Myocyte (in vitro differentiated cells): ENCODE measurements around the gene PCBP3. TPM values are rescaled to one million over a fixed set of nuclear protein-coding genes. Genes with fewer than 3 reads are reported as not detected.

Source experiments
- DNase-seq: peaks from one replicate; pipeline ENCODE4 v3.0.0-alpha.2; 2012; ENCODE audit warnings: low read depth
- total RNA-seq: library from RNA; depleted of rRNA; stranded (reverse); fragments of >200 nt; gene quantifications from 2 replicates; pipeline ENCODE4 v1.2.3, GENCODE V29; 2014

The PCBP3 gene
- total RNA-seq, 1 donor from 2014 or later, result 1.5 TPM

DNA sequence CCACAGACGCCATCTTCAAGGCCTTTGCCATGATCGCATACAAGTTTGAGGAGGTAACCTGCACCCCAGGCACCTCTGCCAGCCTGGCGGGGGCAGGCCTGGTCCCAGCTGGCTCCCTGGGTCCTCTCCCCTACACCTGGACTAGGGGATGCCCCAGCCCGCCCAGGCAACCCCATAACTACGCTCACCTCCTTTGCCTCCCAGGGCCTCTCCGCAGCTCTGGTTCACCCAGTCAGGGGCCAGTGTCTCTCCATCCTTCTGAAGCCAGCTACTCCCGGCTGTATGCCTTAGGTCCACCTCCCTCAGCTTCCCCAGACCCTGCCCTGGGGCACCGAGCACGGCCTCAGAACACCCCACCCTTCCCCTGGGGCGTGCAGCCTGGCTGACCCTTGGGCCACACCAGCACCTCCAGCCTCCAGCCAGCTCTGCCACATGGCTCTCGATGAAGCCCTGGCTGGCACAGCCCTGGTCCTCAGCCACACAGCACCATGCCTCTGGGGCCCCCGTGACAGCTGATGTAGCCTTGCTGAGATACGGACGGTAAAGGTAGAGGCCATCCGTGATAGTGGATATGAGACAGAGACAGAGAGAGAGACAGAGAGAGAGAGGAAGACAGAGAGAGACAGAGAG is 257.7 kb downstream of the PCBP3 start:
- no peak for DNase-seq

DNA sequence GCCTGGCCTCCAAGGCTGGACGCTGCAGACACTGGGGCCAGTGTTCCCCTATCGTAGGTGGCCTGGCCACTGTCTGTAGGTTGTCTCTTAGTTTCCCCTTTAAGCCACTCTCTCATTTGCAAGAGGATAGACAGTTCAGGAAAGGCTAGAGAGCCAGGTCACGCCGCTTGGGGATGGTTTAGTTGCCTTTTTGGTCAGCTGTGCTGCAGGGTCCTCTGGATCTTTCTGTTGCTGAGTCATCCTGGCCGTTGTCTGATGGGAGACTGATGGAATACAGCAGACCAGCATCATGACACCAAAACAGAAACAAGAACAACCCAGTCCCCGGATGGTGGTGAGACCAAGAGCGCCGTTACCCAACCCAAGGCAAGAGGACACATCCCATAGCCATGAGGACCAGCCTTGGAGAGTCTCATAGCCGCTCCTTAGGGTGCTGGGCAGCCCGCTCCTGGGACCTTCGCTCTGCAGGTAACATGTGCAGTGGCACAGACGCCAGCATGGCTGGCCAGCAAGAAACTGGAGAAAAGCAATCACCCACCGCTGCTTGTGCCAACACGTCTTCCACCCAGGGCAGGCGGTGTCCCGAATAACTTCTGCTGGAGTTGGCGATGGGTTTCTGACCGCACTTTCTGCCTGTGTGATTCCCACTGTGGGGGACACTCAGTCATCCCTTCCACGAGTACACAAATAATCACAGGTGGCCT is 258.9 kb downstream of the PCBP3 start:
- DNase-seq, result no peak

DNA sequence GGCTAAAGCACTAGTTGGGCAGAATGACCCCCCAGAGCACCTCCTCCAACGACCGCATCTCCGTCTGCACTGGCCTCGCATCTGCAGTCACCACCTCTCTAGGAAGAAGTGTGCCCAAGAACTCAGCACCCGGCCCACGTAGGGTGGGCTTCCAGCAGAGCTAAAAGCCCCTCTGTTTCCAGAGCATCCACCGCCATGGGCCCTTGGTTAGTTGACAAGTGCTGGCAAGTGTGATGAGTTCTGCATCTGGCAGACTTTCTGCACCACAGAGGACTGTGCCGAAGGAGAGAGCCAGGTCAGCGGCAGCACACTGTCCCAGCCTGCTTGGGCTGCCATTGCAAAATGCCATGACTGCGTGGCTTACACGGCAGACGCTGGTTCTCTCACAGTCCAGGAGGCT is 261.7 kb downstream of the PCBP3 start:
- DNase-seq, result no peak

DNA sequence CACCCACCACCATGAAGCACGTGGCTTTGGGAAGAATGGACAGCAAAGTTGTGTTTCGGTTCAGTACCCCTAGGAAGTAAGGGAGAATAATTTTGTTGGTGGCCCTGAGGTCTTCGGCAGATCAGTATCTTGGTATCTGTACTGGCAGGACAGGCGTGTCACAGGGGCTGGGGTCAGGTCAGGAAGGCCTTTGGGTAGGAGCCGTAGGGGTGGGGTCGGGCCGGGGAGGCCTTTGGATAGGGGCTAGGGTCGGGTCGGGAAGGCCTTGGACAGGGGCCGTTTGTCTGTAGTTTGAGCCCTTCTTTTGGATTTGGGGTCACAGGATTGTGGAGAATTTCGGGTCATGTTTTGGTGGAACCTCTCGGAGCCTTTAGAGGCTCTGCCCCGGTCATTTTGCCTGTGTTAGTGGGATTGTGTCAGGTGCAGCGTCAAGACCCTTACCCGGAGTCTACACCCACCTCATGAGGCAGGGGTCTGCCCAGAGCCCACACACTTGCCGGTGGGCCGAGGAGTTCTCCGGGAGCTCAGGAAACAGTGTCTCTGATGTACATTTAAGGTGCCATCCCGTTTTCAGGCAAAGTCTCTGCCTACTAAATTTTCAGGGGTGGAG is 262.8 kb downstream of the PCBP3 start:
- no peak for DNase-seq

DNA sequence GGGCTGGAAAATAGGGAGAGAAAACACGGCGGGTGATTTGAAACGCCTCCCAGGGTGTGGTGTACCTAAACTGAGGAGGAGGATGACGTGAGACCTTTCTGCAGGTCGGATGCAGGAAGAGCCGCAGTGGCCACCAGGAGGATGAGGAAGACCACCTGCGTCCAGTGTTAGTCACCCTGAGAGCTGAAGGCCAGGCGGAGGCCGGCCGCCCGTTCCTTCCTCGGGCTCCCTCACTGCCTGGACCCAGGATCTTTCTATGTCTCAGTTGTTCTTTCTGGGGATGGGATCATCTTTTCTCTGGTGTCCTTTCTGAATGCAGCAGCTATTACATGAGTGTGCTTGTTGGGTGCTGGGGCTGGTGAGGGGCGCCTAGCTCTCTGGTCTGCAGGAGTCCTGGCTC is 263.3 kb downstream of the PCBP3 start:
- no peak for DNase-seq

DNA sequence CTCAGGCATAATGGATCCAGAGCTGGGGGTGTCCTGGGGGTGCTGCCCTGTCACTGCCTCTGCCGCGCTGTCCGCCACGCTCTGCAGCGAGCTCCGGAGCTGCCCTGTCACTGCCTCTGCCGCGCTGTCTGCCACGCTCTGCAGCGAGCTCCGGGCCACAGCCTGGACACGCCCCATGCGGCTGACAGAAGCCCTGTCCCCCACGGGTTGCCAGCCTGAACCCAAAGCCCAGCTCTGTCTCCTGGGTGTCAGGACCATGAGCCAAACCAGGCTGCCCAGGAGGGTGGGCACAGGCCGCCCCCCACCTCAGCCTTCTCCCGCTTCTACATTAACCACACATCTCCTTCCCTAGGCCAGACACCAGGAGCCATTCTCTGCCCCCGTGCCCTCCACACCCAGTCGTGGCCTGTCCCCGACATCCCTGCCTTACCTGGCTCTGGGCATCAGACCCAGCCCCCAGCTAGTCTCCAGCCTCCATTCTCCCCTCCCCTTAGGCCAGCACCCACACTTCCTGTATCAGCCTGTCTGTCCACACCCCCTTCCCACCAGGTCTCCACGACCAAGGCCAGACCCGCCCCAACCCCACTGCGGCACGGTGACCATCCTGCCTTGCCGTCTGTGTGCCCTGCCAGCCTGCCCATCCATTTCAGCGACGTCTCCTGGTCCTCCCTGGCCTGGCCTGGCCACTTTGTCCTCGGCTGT is 265.2 kb downstream of the PCBP3 start:
- no peak for DNase-seq

DNA sequence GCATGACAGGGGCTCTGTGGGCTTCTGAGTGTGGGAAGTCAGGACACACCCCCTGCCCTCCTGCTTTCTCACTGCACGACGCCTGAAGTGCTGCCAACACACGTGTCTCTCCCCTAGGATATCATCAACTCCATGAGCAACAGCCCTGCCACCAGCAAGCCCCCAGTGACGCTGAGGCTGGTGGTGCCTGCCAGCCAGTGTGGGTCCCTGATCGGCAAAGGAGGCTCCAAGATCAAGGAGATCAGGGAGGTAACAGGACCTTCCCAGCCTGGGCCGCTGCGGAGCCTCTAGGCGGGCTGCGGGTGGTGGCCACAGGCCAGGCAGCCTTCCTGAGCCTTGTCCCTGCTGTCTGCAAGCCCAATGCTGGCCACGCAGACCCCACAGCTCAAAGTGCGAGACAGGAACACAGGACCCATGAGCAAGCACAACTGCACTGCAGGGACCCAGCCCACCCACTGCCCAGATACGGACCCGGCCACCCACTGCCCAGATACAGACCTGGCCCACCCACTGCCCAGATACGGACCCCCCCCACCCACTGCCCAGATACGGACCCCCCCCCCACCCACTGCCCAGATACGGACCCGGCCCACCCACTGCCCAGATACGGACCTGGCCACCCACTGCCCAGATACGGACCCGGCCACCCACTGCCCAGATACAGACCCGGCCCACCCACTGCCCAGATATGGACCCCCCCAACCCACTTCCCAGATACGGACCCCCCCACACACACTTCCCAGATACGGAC is 265.9 kb downstream of the PCBP3 start:
- DNase-seq, result no peak

DNA sequence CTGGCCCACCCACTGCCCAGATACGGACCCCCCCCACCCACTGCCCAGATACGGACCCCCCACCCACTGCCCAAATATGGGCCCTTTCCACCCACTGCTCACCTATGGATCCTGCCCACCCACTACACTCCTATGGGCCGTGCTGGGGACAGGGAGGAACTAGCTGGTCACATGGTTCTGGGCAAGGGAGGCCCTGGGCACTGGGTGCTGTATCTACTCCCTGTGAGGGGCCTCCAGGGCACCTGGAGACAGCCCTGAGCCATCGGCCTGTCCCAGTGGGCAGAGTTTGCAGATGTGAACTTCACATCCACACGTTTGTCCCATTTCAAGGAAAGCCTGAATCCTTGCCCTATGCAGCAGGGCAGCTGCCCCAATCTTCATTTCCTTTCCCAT is 266.6 kb downstream of the PCBP3 start:
- no peak for DNase-seq

DNA sequence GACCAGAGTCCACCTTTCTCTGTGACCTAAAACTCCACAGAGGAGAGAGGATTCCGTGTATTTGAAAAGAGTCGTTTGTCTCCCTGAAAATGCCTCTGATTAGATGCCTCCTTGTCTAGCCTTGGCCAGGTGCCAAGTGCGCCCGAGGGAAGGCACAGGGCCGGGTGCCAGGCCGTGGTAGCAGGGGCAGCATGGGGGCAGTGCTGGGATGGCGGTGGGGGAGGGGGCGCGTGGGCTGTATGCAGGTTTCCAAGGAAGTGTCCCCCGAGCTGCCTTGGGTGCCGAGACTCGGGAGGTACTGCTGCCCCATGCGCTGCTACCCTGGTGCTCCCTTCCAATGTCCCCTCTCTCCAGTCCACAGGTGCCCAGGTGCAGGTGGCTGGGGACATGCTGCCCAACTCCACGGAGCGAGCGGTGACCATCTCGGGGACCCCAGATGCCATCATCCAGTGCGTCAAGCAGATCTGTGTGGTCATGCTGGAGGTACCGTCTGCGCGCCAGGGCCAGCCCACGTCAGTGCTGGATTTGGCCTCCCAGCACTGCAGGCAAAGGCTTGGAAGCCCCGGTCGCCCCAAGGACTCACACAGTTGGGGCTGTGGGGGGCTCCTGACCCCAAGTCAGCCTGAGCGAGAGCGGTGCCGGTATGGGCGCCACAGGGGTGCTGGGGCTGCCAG is 267.2 kb downstream of the PCBP3 start:
- DNase-seq, result no peak

DNA sequence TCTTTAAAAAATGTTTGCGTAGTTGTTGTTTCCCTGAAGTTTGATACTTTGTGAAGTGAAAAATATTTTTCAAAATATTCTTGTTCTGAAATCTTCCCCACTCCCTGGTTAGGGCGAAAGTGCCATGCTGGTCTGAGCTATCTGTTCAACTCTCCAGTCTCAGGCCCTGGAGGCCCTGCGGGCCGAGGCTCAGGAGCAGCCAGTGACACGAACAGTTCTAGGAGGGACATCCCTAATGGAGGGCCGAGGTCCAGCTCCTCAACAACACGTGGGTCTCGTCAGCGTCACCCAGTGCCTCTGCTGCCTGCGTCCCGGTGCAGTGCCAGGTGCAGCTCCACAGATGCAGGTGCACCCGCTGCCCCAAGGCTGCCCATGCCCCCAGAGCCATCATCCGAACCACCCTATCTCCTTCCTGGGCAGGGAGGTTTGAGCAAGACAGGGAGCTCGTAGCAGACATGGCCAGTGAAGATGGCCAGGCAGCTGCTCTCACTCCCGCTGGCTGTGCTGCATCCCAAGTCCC is 268.3 kb downstream of the PCBP3 start:
- DNase-seq, result no peak

DNA sequence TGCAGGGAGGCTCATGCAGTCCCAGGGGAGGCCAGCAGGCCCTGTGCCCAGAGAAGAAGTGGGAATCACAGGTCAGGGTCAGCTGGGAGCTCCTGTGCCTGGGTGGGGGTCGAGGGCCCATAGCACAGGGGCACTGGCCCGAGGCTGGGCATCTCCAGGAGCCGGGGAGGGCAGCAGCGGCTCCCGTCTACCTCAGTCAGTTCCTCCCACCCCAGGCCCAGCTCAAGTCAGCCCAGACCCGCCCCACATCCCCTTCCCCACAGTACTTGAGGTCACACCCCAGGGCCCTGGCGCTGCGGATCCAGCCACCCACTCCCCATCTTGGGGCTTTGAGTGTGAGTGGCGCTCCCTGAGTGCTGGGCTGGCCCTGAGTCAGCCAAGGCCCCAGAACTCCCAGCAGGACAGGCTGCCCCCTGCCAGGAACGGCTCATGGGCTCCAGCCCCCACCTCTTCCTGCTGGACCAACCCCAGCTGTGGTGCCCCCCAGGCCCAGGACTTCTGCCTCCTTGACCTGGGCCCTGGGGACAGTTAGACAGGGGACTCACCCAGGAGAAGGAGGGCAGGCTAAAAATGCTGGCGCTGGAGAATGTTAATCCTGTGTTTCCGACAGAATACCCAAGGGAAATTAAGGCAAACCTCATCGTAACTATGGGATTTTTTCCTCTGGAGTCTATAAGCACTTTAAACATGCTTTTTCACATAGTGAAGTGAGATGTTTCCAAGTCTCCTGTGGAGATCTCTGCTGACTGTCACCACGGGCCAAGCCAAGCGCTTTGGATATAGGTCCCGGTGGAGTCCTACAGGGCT is 269.3 kb downstream of the PCBP3 start:
- no peak for DNase-seq

DNA sequence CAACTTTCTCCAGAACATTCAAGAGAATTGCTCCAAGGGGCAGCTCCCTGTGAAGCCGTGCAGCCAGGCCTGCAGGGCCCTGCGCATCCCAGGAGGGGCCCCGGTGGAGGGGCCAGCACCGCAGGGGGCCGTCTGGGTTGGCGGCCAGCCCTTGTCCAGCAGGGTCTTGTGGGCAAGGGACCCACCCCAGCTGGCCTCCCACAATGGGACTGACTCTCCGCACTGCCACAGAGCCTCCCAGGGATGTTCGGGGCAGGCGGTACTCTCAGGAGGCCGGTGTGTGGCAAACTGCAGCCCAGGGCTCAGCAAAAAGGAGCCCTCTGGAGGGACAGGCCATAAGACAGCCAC is 269.9 kb downstream of the PCBP3 start:
- no peak for DNase-seq

DNA sequence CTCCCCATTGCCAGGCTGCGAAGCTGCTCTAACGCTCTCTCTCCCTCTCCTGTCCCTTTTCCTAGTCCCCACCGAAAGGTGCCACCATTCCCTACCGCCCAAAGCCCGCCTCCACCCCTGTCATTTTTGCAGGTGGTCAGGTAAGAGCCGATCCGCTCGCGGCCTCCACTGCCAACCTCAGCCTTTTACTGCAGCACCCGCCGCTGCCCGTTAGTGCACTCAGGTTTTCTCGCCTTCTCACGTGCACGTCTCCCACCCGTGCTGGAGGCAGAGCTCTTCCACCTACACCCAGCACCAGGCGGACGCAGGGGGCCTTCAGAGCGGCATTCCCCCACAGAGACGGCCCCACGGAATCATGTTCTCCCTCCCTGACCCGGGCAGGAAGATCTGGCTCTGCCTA is 270.4 kb downstream of the PCBP3 start:
- no peak for DNase-seq

DNA sequence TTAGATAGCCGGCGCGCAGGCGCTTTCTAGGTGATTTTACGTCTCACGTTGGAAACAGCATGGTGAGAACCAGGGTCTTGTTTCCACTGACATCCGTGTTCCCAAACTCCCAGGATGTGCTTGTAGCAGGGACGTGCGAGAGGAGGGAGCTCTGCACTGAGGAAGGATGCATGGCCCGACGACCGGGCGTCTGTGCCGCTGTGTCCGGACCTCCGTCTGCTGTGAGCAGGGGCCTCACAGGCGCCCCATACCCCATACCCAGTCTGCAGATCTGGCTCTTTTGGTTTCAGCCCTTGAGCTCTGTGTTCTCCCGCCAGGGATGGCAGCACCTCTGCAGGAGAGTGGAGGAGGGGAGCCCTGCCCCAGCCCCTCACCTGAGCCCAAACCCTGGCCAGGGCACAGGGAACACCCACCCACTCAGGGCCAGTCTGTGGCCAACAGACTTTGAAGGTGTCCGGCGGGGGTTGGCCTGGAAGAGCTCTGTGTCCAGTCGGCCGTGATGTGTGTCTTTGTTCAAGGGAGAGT is 270.9 kb downstream of the PCBP3 start:
- DNase-seq, result no peak

DNA sequence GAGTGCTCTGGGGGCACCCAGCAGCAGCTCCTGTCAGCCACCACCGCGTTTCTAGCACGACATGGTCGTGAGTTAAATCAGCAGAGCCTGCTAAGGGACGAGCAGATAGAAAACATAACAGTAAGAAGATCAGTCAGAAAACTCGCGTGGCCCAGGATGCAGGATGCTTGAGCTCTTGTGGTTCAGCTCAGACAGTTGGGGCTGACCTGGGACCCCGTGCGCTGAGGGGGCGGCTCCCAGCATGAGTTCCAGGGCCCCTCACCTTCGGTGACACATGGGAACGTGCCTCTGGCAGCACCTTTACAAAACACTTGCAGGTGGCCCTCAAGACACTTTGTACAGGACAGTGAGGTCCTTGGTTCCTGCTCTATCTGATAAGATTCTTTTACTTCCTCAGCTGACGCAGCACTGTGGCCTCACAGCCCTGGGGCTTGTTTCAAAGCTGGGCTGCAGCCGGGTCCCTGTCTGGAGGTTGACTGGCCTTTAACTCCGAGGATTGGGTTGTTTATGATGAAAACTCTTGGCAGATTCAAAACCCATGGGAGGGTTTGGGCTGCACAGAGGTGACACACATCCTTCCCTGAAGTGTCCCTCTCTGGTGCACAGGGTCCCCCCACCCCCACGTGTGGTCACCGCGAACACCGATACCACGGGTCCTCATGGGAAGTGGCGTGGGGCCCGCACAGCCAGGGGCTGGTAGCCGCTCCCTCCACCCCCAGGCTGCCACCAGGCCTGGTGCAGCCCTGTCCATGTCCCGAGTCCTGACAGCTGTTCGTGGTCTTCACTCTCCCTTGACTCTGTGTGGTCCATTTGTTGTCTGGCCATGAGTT is 272.7 kb downstream of the PCBP3 start:
- DNase-seq, result peak; percentile 74

DNA sequence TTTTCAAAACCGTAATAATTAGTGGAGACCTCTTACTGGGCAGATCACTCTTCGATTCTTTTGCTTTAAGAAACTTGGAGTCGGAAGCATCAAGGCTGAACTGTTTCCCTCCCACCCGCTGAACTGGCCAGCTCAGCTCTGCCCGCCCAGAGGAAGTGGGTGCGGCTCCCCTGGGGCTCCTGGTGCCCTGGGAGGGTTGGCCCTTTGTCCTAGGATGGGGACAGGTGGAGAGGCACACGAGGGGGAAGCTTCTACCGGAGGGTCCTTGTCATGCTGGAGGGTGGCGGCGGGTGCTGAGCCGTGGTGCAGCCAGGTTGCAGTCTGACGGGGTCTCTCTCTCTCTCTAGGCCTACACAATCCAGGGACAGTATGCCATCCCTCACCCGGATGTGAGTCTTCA is 273.7 kb downstream of the PCBP3 start:
- no peak for DNase-seq

DNA sequence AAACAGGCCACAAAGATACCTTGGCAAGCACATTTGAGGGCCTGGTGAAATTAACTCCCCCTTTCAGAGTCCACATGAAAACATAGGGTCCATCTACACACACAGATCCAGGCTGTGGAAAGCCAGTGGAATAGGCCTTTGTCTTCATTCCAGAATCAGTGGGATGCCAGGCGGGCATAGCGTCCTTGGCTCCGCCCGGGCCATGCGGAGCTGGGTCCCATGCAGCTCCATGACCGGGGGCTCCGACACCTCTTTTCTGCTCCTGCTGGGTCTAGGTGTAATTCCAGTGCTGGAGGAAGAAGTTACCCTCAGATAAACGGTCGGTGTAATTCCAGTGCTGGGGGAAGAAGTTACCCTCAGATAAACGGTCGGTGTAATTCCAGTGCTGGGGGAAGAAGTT is 274.5 kb downstream of the PCBP3 start:
- no peak for DNase-seq

DNA sequence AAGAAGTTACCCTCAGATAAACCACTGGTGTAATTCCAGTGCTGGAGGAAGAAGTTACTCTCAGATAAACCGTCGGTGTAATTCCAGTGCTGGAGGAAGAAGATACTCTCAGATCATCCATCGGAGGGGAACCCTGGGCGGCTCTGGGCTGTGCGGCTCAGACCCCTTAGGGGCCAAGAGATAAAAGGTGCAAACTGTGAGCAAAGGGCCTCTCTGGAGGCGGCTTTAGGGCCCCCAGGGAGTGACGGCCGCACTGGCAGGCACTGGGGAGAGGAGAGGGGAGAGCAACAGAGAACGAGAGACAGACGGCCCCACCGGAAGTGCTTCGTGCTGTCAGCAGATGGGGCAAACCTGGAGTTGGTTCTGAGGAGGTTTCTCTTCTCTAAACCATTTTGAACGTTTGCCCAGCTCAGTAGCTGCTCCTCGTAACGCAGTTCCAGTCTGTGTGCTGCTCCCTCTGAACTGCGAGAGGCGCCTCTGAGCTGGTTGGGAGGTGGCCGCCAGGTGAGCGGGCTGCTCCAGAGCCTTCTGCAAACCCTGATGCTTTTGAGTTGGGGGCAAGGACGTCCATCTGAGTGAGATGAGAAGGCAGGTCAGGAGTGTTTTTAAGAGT is 275.4 kb downstream of the PCBP3 start:
- DNase-seq, result no peak
